Cardiac septum (tissue), 1 donor: ENCODE measurements around the gene CDK6. TPM values are rescaled to one million over a fixed set of nuclear protein-coding genes. Genes with fewer than 3 reads are reported as not detected.

Source experiments
- DNase-seq: peaks from one replicate; pipeline ENCODE4 v3.0.0-alpha.2; 2020; ENCODE audit warnings: low spot score
- intact Hi-C: fragments of 100-400 bp; cut with DNase I; formaldehyde crosslinking; loops from one replicate; pipeline ENCODE4 v1.14.0; 2022
- total RNA-seq: library from RNA; stranded (reverse); fragmentation: NEBNext Ultra II Directional; extraction: Animal tissue kit (Norgen Biotek cat#: 25700); gene quantifications from one replicate; pipeline ENCODE4 v1.2.1, GENCODE V29; 2021
- donor health status: DM: no; HTN: no; CAD: no.

The CDK6 gene
- total RNA-seq, 1 donor from 2014 or later, result 12.4 TPM

DNA sequence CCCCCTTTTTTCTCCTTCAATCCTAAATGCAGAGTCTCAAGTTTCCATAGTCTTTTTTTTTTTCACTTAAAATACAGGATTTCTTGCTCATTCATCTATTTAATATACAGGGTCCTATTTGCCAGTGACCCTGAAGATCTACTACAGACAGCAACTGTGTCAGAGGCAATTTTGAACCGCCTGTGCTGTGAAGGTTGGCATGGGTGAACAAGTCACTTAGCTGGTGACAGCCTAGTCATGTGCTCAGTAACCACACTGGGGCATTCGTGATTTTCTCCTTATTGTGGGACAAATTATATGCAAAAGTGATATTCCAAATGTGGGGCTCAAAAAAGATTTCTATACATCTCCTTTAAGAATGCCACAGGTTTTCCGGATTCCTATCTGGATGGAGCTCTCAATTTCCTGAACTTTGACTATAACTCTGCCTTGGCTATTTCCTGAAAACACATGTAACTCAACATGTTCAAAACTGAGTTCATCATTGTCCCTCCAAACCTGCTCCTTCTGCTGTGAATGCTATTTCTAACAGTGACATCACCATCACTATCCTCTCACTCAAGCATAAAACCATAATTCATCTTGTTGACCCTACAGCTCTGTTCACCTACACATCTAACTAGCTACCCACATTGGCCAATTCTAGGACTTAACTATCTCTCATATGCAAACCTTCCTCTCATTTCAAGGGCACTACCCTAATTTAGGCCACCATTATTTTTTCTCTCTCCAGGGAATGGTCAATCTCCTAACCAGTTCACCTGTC lies 36.7 kb downstream of the CDK6 start:
- DNase-seq, result no peak
- intact Hi-C loops, result no loop called here

- no peak for DNase-seq
- intact Hi-C loops, result no loop called here
These were observed 37.7 kb downstream of the CDK6 start for GRCh38 chr7:92798517-92799249.

DNA sequence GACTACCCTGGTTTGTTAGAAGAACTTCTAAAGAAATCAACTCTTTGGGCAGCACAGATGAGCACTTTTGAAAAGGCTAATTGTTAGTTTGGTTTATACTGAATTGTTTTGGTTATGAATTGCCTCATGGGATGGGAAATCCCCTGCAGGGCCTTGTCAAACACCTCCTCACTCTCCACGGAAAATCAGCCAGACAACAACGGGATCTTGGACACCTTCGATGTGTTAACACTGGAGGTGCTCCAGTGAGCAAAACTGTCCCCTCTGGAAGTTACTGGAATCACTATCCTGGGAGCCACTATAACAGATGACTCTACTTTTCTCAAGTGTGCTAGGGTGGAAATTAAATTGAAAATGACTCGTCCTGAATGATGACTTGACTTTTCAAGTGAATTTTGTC lies 38.7 kb downstream of the CDK6 start:
- DNase-seq, result no peak
- intact Hi-C loops, result no loop called here

DNA sequence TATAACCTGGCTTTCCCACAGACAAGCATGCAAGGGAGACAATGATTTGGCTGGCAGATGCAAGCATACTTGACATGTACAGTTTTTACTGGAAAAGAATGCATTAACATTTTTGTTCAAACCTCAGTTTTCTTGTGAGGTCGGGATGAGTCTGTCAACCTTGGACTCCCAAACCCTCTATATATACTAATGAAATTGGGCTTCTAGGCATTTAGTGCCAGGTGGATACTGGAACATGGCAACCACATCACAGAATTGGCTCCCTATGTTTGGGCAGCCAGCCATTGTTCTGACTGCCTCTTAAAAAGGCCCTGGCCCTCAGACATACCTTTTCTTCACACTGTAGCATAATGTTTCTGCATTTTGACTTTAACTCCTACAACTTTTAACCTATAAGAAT lies 39.1 kb downstream of the CDK6 start:
- no peak for DNase-seq
- intact Hi-C loops, result no loop called here

DNA sequence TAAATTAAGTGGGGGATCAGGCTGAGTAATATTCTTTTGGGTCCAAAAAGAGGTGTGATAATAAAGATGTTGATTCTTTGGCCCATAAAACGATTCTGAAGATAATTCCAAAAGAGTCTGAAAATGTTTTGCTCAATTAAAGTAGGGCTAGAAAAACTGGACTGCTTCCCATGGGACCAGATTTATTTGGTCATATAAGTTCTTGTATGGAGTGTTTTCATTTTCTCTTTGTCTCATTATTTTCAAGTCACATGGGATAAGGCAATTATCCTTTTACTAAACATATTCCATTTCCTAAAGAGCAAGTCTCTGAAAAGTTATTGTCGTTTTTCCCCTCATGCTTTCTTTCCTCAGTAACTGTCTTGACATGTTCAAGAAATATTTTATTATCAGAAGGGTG lies 41.5 kb downstream of the CDK6 start:
- DNase-seq, result no peak
- intact Hi-C loops, result no loop called here

DNA sequence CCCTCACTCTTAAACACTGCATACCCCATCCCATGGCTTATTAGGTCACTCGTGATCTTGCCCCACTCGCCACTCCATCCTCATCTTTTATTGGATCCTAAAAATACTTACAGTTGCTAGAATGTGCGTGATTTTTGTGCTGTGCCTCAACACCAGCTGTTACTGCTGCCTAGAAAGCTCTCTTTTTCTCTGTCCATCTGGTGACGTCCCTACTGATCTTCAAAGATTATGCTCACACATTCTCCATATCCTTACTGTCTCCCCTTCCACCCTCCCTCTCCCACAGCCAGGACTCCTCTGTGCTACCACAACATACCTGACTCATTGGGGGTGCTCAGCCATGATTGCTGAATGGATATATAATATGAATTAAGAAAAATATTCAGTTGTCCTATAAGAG lies 42.0 kb downstream of the CDK6 start:
- DNase-seq, result no peak
- intact Hi-C loops, result no loop called here

DNA sequence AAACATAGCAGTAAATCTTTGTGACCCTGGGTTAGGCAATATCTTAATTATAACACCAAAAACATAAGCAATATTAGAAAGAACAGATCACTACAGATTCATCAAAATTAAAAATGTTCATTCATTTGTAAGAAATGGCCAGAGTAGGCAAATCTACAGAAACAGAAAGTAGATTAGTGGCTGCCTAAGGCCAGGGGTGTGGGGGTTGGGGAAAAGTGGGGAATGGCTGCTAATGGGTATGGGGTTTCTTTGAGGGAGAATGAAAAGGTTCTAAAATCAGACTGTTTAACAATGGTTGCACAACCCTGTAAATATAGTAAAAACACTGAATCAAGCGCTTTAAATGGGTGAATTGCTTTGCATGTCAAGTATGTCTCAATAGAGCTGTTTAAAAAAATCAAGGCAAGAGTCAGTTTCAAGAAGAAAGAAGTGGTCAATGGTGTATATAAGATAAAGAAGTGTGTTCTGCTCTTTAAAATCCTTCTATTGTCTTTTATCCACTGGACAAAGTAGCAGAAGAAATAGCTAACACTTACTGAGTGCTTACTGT lies 42.6 kb downstream of the CDK6 start:
- intact Hi-C loops, result no loop called here
- DNase-seq, result no peak

DNA sequence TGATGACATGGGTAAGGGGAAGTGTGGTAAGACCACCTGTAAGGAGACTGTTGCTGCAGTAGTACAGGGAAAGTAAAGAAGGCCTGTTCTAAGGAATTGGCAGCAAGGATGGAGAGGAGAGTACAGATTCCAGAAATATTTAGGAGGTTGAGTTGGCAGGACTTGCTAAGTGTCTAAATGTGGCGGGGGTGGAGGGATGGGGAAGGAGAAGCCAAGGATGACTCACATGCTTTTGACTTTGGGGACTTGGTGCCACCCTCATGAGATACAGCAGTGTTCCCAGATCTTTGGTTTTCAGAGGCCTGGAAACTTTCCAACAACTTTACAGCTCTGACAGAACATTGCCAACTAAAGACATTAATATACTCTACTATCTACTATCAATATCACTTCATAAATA lies 45.4 kb downstream of the CDK6 start:
- no peak for DNase-seq
- intact Hi-C loops, result no loop called here

DNA sequence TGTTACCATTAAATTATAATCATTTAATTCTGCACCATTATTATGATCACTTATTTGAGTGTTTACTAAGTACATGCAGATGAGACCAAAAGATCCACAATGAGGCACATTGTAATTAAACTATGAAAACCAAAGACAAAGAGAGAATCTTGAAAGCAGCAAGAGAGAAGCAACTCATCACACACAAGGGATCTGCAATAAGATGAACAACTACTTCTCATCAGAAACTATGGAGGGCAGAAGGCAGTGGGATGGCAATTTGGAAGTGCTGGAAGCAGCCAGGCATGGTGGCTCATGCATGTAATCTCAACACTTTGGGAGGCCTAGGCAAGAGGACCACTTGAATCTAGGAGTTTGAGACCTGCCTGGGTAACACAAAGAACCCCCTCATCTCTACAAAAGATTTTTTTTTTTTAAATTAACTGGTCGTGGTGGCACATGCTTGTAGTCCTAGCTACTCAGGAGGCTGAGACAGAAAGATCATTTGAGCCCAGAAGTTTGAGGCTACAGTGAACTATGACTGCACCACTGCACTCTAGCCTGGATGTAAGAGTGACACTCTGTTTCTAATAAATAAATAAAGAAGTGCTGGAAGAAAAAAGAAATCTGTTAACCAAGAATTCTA lies 47.7 kb downstream of the CDK6 start:
- intact Hi-C loops, result loop anchor here (10.0 kb wide), 1 partner anchor 46 kb away; the partner anchor contains the start of gene CDK6
- DNase-seq, result no peak

GRCh38 chr7:92785923-92786322 lies 50.5 kb downstream of the CDK6 start:
- intact Hi-C loops, result loop anchor here (10.0 kb wide), 1 partner anchor 49 kb away; the partner anchor contains the start of gene CDK6
- no peak for DNase-seq

- intact Hi-C loops, result loop anchor here (5.0 to 10.0 kb wide), 2 partner anchors 50 to 63 kb away; partner anchors contain the start of gene CDK6
- DNase-seq, result no peak
These were observed 51.4 kb downstream of the CDK6 start for GRCh38 chr7:92784935-92785334.

- intact Hi-C loops, result loop anchor here (5.0 to 10.0 kb wide), 2 partner anchors 51 to 61 kb away; partner anchors contain the start of gene CDK6
- DNase-seq, result no peak
These were observed 52.8 kb downstream of the CDK6 start for GRCh38 chr7:92783260-92784201.

- DNase-seq, result no peak
- intact Hi-C loops, result loop anchor here (5.0 to 10.0 kb wide), 2 partner anchors 52 to 61 kb away; partner anchors contain the start of gene CDK6
These were observed 53.5 kb downstream of the CDK6 start for GRCh38 chr7:92782855-92783254.

- intact Hi-C loops, result loop anchor here (5.0 to 10.0 kb wide), 2 partner anchors 53 to 60 kb away; partner anchors contain the start of gene CDK6
- no peak for DNase-seq
These were observed 54.1 kb downstream of the CDK6 start for GRCh38 chr7:92782236-92782635.

- no peak for DNase-seq
- intact Hi-C loops, result loop anchor here (5.0 to 10.0 kb wide), 2 partner anchors 54 to 59 kb away; partner anchors contain the start of gene CDK6
These were observed 55.2 kb downstream of the CDK6 start for GRCh38 chr7:92781117-92781720.

DNA sequence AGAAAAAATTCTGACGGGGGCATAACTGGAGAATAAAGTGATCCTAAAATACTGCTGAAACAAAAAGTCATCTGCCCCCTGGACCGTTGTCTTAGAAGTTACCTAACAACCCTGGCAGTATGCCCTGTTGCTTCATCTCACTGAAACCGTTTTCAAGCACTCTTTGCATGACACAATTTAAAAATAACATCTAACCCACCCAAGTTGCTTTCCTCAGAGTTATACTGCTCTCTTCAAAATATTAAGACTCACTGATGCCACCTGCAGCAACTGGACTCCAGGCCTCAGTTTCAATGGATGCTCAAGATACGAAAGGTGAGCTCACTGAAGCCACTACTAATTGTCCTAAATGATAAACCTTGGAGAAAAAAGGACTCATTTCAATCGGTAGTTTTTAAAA lies 57.4 kb downstream of the CDK6 start:
- intact Hi-C loops, result no loop called here
- DNase-seq, result no peak

GRCh38 chr7:92777993-92778392 lies 58.4 kb downstream of the CDK6 start:
- no peak for DNase-seq
- intact Hi-C loops, result no loop called here

DNA sequence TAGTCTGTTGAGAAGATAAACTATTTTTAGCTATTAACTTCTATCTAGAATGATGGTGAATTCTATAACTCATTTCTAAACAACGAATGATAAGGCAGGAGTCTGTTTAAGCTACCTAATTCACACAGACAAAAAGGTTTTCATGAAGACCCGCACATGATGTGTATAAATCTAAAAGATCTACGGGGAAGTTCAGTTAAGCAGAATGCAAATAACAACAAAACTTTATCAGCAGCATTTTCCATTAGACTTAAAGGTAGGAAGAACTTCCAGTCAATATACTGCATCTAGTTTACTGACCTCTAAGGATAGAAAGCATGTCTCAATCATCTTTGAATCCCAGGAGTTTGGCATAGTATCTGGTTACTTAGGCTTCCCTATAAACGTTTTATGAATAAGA lies 62.6 kb downstream of the CDK6 start:
- DNase-seq, result no peak
- intact Hi-C loops, result no loop called here
